Kidney epithelial cell (primary cell): ENCODE data around the gene NCAM1. TPM values are rescaled to one million over a fixed set of nuclear protein-coding genes. Genes with fewer than 3 reads are reported as not detected.

Experiments
- DNase-seq: peaks from one replicate; pipeline ENCODE4 v3.0.0-alpha.2; 2010; ENCODE audit warnings: low read depth
- H3K27me3 ChIP-seq: 2 replicates; pipeline ENCODE4 v1.6.0; 2011; ENCODE audit warnings: low read length; ENCODE audit not compliant: control insufficient read depth, insufficient read depth
- H3K36me3 ChIP-seq: 2 replicates; pipeline ENCODE4 v1.5.1; 2011; ENCODE audit warnings: low read length; ENCODE audit not compliant: control insufficient read depth, insufficient read depth
- H3K4me3 ChIP-seq: 2 replicates; pipeline ENCODE4 v1.5.1; 2011; ENCODE audit warnings: low read depth, mild to moderate bottlenecking, control low read depth, low read length
- CTCF ChIP-seq: IDR thresholded peaks from 2 replicates; pipeline ENCODE4 v1.5.1; 2011; ENCODE audit warnings: mild to moderate bottlenecking, moderate library complexity, low read length, control low read depth, inconsistent platforms; ENCODE audit not compliant: insufficient read depth, poor library complexity, severe bottlenecking
- total RNA-seq: library from RNA; depleted of rRNA; stranded (reverse); fragments of >200 nt; gene quantifications from 2 replicates; pipeline ENCODE4 v1.2.3, GENCODE V29; 2015

NCAM1 gene
- total RNA-seq, 1 donor from 2014 or later: 16.5 TPM

GRCh38 chr11:113087706-113088105 is 126.5 kb downstream of the NCAM1 start:
- DNase-seq: no peak
- H3K36me3 ChIP-seq: no peaks in the 10 kb centered on the region
- TF ChIP-seq CTCF: no peak
- no peaks in the 10 kb centered on the region for H3K27me3 ChIP-seq
- H3K4me3 ChIP-seq: no peak overlapping the region

GRCh38 chr11:113090716-113091480 is 129.7 kb downstream of the NCAM1 start:
- Histone ChIP-seq H3K4me3 (no peak overlapping the region), H3K36me3 (no peaks in the 10 kb centered on the region), H3K27me3 (no peaks in the 10 kb centered on the region)
- no peak for DNase-seq
- TF ChIP-seq CTCF: no peak

GRCh38 chr11:113091481-113091780 is 130.2 kb downstream of the NCAM1 start:
- Histone ChIP-seq H3K4me3 (no peak overlapping the region), H3K27me3 (no peaks in the 10 kb centered on the region), H3K36me3 (no peaks in the 10 kb centered on the region)
- TF ChIP-seq CTCF: no peak
- DNase-seq: no peak

- no peak for DNase-seq
- Histone ChIP-seq H3K36me3 (no peaks in the 10 kb centered on the region), H3K27me3 (no peaks in the 10 kb centered on the region), H3K4me3 (no peak overlapping the region)
- no peak for TF ChIP-seq CTCF
Observed at GRCh38 chr11:113096648-113097047, 135.4 kb downstream of the NCAM1 start.

GRCh38 chr11:113103932-113104690 is 142.9 kb downstream of the NCAM1 start:
- no peak for DNase-seq
- no peaks in the 10 kb centered on the region for H3K36me3 ChIP-seq
- TF ChIP-seq CTCF: no peak
- no peak overlapping the region for H3K4me3 ChIP-seq
- H3K27me3 ChIP-seq: no peaks in the 10 kb centered on the region

GRCh38 chr11:113104691-113105251 is 143.6 kb downstream of the NCAM1 start:
- Histone ChIP-seq H3K27me3 (no peaks in the 10 kb centered on the region), H3K4me3 (no peak overlapping the region), H3K36me3 (no peaks in the 10 kb centered on the region)
- DNase-seq: no peak
- no peak for TF ChIP-seq CTCF
